Mammary epithelial cell (primary cell): ENCODE data around the gene SRGAP1.

Experiments
- EZH2 ChIP-seq: IDR thresholded peaks from 2 replicates; pipeline ENCODE4 v1.6.1; 2012; ENCODE audit warnings: low read length, inconsistent platforms, borderline replicate concordance
- TF ChIP-seq, protein P1 (sequence below), 2 donors: IDR thresholded peaks in 1 of 2; conservative IDR thresholded peaks in 1 of 2; 2 replicates each; pipeline ENCODE4 v1.5.1; 2011 to 2012; ENCODE audit warnings: inconsistent platforms in 2 of 2, low read length in 2 of 2, mild to moderate bottlenecking in 2 of 2, control low read depth in 1 of 2, low read depth in 1 of 2; ENCODE audit not compliant: insufficient read depth in 1 of 2; ENCODE audit errors: extremely low read depth in 1 of 2

DNA sequence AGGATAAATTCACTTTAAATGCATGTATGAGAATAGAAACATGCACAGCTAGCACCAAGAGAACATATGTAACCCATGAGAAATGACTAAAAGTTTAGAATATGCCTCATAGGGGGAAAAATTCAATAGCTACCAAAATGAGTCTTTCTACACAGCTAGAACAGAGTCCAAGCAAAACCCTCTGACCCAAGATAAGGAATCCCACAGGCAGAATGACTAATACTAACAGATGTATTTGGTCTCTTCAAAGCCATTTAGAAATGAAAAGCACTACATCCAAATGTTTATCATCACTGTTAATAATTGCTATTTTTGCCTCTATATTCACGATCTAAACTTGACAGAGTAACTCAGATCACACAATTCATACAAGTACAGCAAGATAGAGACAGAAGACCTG is 333.6 kb downstream of the SRGAP1 start:
- TF ChIP-seq, protein P1, sequence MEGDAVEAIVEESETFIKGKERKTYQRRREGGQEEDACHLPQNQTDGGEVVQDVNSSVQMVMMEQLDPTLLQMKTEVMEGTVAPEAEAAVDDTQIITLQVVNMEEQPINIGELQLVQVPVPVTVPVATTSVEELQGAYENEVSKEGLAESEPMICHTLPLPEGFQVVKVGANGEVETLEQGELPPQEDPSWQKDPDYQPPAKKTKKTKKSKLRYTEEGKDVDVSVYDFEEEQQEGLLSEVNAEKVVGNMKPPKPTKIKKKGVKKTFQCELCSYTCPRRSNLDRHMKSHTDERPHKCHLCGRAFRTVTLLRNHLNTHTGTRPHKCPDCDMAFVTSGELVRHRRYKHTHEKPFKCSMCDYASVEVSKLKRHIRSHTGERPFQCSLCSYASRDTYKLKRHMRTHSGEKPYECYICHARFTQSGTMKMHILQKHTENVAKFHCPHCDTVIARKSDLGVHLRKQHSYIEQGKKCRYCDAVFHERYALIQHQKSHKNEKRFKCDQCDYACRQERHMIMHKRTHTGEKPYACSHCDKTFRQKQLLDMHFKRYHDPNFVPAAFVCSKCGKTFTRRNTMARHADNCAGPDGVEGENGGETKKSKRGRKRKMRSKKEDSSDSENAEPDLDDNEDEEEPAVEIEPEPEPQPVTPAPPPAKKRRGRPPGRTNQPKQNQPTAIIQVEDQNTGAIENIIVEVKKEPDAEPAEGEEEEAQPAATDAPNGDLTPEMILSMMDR (conservative IDR thresholded peaks at IDR 0.05 in 1 of 2, IDR thresholded peaks at IDR 0.05 in 1 of 2; ENCODE audit: extremely low read depth in 1 of 2, insufficient read depth in 1 of 2, low read depth in 1 of 2, low read length in 2 of 2): no peak
- no peak for TF ChIP-seq EZH2
